IgD-negative memory B cell (primary cell): Measurements from ENCODE around the gene XPR1. TPM values are rescaled to one million over a fixed set of nuclear protein-coding genes. Genes with fewer than 3 reads are reported as not detected.

Source experiments
- H3K27ac Mint-ChIP-seq, 3 donors: one replicate each; pipeline ENCODE4 v1.8.0; 2020 to 2022; ENCODE audit warnings: mild to moderate bottlenecking in 3 of 3, mixed read lengths in 3 of 3, moderate library complexity in 1 of 3
- H3K27me3 Mint-ChIP-seq: one replicate; pipeline ENCODE4 v1.8.0; 2021; ENCODE audit warnings: mixed read lengths
- H3K36me3 Mint-ChIP-seq: one replicate; pipeline ENCODE4 v1.8.0; 2020; ENCODE audit warnings: mild to moderate bottlenecking, mixed read lengths
- H3K4me1 Mint-ChIP-seq, 3 donors: one replicate each; pipeline ENCODE4 v1.8.0; 2020 to 2022; ENCODE audit warnings: mixed read lengths in 3 of 3, mild to moderate bottlenecking in 1 of 3
- H3K4me3 Mint-ChIP-seq, 4 donors: one replicate each; pipeline ENCODE4 v1.8.0; 2020 to 2022; ENCODE audit warnings: mild to moderate bottlenecking in 4 of 4, mixed read lengths in 4 of 4, moderate library complexity in 3 of 4
- H3K9me3 Mint-ChIP-seq, 3 donors: one replicate each; pipeline ENCODE4 v1.8.0; 2020 to 2021; ENCODE audit warnings: mixed read lengths in 3 of 3, mild to moderate bottlenecking in 1 of 3
- polyA plus RNA-seq: library from polyadenylated mRNA; unstranded; fragments of 300-500 nt; fragmentation: Illumina TruSeq; gene quantifications from one replicate; pipeline ENCODE4 v1.2.3, GENCODE V29; 2021

XPR1 gene
- 5.7 TPM for polyA plus RNA-seq

GRCh38 chr1:180631766-180632325 lies at the start of gene XPR1:
Gene XPR1, plus strand, starts transcription at chr1:180632022. Its CDS starts 180 bp downstream, at chr1:180632202.
- H3K4me1 Mint-ChIP-seq, result peaks cover 0 to 19% (median 10%) of the 10 kb centered on the region in 3 donors
- no peaks in the 10 kb centered on the region for H3K36me3 Mint-ChIP-seq
- peak within 1 kb of the TSS in 2 of 4 donors; percentile 13 to 38 for H3K4me3 Mint-ChIP-seq
- H3K9me3 Mint-ChIP-seq, result no peaks in the 10 kb centered on the region
- peak within 1 kb of the TSS in 1 of 3 donors; percentile 89 for H3K27ac Mint-ChIP-seq
- no peaks in the 10 kb centered on the region for H3K27me3 Mint-ChIP-seq

DNA sequence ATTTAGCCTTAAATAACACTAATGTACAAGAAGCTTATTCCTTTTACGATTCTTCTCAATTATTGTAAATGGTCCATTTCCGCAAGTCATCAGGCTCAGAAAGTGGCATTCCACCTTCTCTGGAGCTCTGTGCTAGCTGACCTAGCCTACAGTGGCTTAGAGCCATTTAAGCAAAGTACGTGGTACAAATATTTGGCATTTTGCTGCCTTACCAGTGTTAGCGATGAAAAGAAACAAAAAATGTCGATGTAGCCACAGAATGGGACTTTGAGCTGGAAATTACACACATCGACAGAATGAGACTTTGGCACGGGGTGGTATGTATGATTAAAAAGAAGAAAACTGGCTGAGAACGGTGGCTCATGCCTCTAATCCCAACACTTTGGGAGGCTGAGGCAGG lies 47.0 kb upstream of the XPR1 start:
- Mint-ChIP-seq H3K27ac (no peak overlapping the region), H3K9me3 (peaks cover 0 to 6% (median 2%) of the 10 kb centered on the region in 3 donors), H3K4me3 (no peak overlapping the region), H3K4me1 (no peaks in the 10 kb centered on the region), H3K27me3 (peaks cover 6% of the 10 kb centered on the region), H3K36me3 (no peaks in the 10 kb centered on the region)

DNA sequence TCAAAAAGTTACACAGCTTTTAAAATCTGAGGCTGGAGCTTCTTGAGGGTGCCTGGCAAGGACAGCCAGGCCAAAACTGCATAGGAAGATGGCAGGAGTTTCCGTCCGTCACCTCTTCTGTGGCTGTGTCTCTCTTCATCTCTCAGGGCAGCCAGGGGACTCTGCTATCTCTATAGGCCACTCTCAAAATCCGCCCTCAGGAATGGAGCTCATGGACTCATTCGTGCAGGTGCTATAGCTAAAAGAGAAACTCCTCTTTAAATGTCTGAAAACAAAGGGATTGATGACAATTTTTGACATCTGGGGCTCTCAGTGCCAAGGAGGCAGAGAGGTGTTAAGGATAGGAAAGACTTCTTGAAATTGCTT lies 45.8 kb upstream of the XPR1 start:
- Mint-ChIP-seq H3K4me1 (no peaks in the 10 kb centered on the region), H3K36me3 (no peaks in the 10 kb centered on the region), H3K27me3 (peaks cover 8% of the 10 kb centered on the region), H3K27ac (no peak overlapping the region), H3K4me3 (no peak overlapping the region), H3K9me3 (peaks cover 0 to 6% (median 2%) of the 10 kb centered on the region in 3 donors)

DNA sequence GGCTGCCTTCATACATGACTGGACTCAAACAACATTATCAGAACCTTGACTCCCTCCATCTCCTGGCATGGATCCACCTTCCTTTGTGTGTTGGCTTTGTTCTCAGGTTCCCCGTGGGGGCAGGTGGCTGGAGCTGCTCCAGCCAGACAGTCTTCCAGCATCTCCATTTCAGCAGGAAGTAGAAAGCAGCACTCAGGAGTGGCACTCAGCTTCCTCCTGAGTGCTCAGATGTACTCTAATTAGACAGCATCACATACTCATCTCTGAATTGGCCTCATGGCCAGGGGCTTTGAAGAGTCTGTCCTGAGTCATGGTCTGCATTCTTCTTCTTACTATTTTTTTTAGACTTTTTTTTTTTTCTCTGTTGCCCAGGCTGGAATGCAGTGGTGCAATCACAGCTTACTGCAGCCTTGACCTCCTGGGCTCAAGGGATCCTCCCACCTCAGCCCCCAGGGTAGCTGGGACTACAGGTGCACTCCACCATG lies 45.1 kb upstream of the XPR1 start:
- H3K4me3 Mint-ChIP-seq, result no peak overlapping the region
- no peaks in the 10 kb centered on the region for H3K36me3 Mint-ChIP-seq
- peaks cover 0 to 6% (median 2%) of the 10 kb centered on the region in 3 donors for H3K9me3 Mint-ChIP-seq
- H3K27me3 Mint-ChIP-seq, result peaks cover 9% of the 10 kb centered on the region
- peak overlapping the region in 1 of 3 donors; percentile 49 for H3K27ac Mint-ChIP-seq
- H3K4me1 Mint-ChIP-seq, result no peaks in the 10 kb centered on the region

DNA sequence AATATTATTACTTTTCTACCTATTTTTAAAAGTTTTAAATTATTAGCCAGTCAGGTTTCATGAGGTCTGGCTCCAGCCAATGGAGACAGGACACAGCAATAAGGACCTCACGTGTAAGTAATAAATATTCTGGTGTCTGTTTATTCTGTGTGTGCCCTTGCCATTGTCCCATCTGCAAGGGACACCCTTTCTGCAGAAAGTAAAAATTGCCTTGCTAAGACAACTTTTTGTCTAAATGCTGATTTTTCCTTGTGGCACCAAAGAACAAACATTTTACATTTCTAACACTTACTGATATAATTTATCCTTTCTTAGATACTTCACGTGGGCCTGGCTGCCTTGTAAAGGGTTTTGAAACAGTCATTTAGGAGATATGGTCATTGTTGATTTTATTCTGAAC lies 43.7 kb upstream of the XPR1 start:
- Mint-ChIP-seq H3K27me3 (peaks cover 10% of the 10 kb centered on the region), H3K36me3 (no peaks in the 10 kb centered on the region), H3K4me1 (no peaks in the 10 kb centered on the region), H3K27ac (no peak overlapping the region), H3K9me3 (peaks cover 0 to 6% (median 2%) of the 10 kb centered on the region in 3 donors), H3K4me3 (no peak overlapping the region)

GRCh38 chr1:180590889-180591288 lies 40.9 kb upstream of the XPR1 start:
- H3K4me3 Mint-ChIP-seq, result no peak overlapping the region
- H3K36me3 Mint-ChIP-seq, result no peaks in the 10 kb centered on the region
- H3K27me3 Mint-ChIP-seq, result peaks cover 6% of the 10 kb centered on the region
- no peaks in the 10 kb centered on the region for H3K4me1 Mint-ChIP-seq
- H3K9me3 Mint-ChIP-seq, result peaks cover 0 to 6% (median 2%) of the 10 kb centered on the region in 3 donors
- H3K27ac Mint-ChIP-seq, result no peak overlapping the region

DNA sequence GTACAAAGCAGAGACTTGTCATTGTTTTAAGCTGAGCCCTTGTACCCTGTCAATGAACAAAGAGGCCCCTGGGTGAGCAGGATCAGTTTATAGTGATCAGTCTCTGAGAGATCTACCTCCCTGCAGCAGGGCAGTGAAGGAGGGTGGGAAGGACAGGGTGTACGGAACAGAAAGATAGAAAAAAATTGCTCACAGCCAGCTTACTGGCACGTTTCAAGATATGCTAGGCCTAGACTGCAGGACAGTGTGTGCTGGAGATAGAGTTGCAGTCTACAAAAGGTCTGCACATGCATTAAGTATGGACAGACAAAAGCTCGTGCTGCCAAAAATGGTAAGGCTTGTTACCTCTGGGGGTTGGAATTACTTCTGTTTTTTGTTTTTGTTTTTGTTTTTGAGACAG lies 38.4 kb upstream of the XPR1 start:
- no peaks in the 10 kb centered on the region for H3K36me3 Mint-ChIP-seq
- peaks cover 5% of the 10 kb centered on the region for H3K27me3 Mint-ChIP-seq
- no peaks in the 10 kb centered on the region for H3K4me1 Mint-ChIP-seq
- H3K9me3 Mint-ChIP-seq, result peaks cover 0 to under 1% (median under 1%) of the 10 kb centered on the region in 3 donors
- H3K4me3 Mint-ChIP-seq, result no peak overlapping the region
- H3K27ac Mint-ChIP-seq, result no peak overlapping the region

- no peaks in the 10 kb centered on the region for H3K9me3 Mint-ChIP-seq
- H3K36me3 Mint-ChIP-seq, result no peaks in the 10 kb centered on the region
- H3K27ac Mint-ChIP-seq, result no peak overlapping the region
- H3K4me1 Mint-ChIP-seq, result no peaks in the 10 kb centered on the region
- H3K4me3 Mint-ChIP-seq, result no peak overlapping the region
- peaks cover 5% of the 10 kb centered on the region for H3K27me3 Mint-ChIP-seq
Measured at GRCh38 chr1:180594723-180595122, 37.1 kb upstream of the XPR1 start.

DNA sequence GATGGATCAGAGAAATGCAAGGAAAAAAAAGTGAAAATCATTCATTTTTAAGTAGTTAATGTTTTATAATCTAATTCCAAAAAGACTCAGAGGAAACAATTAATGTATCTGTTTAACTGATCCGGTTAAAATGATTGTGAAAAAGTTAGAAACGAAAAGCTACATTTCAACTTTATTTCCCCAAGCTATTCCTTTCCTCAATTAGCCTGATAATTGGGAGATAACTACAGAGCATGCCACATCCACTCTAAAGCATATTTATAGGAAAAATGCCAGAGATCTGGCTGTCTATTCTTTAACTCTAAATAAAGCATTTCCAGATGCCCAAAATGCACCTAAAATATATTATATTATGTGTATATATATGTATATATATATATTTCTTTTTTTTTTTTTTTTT lies 35.9 kb upstream of the XPR1 start:
- no peaks in the 10 kb centered on the region for H3K4me1 Mint-ChIP-seq
- H3K36me3 Mint-ChIP-seq, result no peaks in the 10 kb centered on the region
- no peak overlapping the region for H3K27ac Mint-ChIP-seq
- peaks cover 3% of the 10 kb centered on the region for H3K27me3 Mint-ChIP-seq
- no peak overlapping the region for H3K4me3 Mint-ChIP-seq
- no peaks in the 10 kb centered on the region for H3K9me3 Mint-ChIP-seq

DNA sequence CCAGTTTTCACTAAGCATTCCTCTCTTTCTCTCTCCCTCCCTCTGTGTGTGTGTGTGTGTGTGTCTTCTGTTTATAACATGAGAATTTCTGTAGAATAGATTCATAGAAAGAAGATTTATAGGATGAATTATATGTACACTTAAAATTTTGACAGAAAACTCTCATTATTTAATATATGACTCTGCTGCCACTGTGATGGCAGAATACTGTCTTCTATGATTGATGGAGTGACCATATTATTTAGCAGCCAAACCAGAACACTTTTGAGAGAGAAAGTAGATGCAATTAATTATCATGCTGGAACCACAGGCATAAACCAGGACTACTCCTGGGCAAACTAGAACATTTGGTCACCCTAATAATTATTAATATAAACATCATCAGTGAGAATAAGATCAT lies 34.3 kb upstream of the XPR1 start:
- H3K27ac Mint-ChIP-seq, result no peak overlapping the region
- no peaks in the 10 kb centered on the region for H3K36me3 Mint-ChIP-seq
- peaks cover 2% of the 10 kb centered on the region for H3K27me3 Mint-ChIP-seq
- no peak overlapping the region for H3K4me3 Mint-ChIP-seq
- H3K4me1 Mint-ChIP-seq, result no peaks in the 10 kb centered on the region
- no peaks in the 10 kb centered on the region for H3K9me3 Mint-ChIP-seq

DNA sequence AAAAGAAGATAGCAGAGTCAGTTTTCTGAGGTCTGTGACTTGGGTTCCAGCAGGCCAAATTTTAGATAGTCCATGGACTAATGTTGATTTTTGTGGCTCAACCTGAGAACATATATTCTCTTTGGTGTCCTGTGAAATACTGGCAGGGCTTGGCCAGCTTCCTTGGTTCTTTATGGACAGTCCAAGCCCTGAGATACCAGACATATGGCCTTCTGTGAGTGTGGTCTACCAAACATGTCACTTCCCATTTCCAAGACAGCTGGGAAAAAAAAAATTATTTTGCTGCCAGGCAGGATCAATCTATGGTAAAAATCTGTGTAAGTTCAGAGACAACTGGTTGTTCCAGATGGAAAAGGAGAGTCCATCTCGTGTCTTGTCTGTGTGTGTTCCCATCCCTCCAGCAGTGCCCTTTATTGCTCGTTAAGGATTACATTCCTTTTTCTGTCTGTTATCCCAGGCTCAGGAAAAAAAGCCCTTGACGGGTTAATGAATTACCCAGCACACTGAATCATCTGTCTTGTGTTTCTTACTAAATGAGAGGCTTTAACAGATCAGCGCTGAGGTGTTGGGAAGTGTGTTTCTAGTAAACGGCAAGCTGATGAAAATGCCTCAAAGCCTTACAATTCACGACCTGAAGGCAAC lies 33.4 kb upstream of the XPR1 start:
- Mint-ChIP-seq H3K36me3 (no peaks in the 10 kb centered on the region), H3K4me3 (no peak overlapping the region), H3K27ac (no peak overlapping the region), H3K4me1 (no peaks in the 10 kb centered on the region), H3K9me3 (no peaks in the 10 kb centered on the region), H3K27me3 (peaks cover 2% of the 10 kb centered on the region)

GRCh38 chr1:180600343-180600742 lies 31.5 kb upstream of the XPR1 start:
- H3K36me3 Mint-ChIP-seq, result no peaks in the 10 kb centered on the region
- no peak overlapping the region for H3K4me3 Mint-ChIP-seq
- peaks cover 2% of the 10 kb centered on the region for H3K27me3 Mint-ChIP-seq
- H3K9me3 Mint-ChIP-seq, result no peaks in the 10 kb centered on the region
- H3K27ac Mint-ChIP-seq, result no peak overlapping the region
- H3K4me1 Mint-ChIP-seq, result no peaks in the 10 kb centered on the region

- Mint-ChIP-seq H3K4me3 (no peak overlapping the region), H3K9me3 (no peaks in the 10 kb centered on the region), H3K36me3 (no peaks in the 10 kb centered on the region), H3K27me3 (peaks cover 2% of the 10 kb centered on the region), H3K4me1 (no peaks in the 10 kb centered on the region), H3K27ac (no peak overlapping the region)
Measured at GRCh38 chr1:180601512-180601911, 30.3 kb upstream of the XPR1 start.

- H3K27ac Mint-ChIP-seq, result no peak overlapping the region
- H3K9me3 Mint-ChIP-seq, result no peaks in the 10 kb centered on the region
- H3K4me3 Mint-ChIP-seq, result no peak overlapping the region
Measured at GRCh38 chr1:180603223-180603849, 28.5 kb upstream of the XPR1 start.

GRCh38 chr1:180603850-180604226 lies 28.0 kb upstream of the XPR1 start:
- Mint-ChIP-seq H3K4me1 (no peaks in the 10 kb centered on the region), H3K36me3 (no peaks in the 10 kb centered on the region), H3K9me3 (no peaks in the 10 kb centered on the region), H3K27ac (no peak overlapping the region), H3K4me3 (no peak overlapping the region), H3K27me3 (no peaks in the 10 kb centered on the region)

More at GRCh38 chr1:180603223-180603849, 28.5 kb upstream of the XPR1 start:
- Mint-ChIP-seq H3K27me3 (no peaks in the 10 kb centered on the region), H3K36me3 (no peaks in the 10 kb centered on the region), H3K4me1 (no peaks in the 10 kb centered on the region)

GRCh38 chr1:180606155-180606554 lies 25.7 kb upstream of the XPR1 start:
- H3K4me3 Mint-ChIP-seq, result no peak overlapping the region
- H3K27ac Mint-ChIP-seq, result no peak overlapping the region
- H3K36me3 Mint-ChIP-seq, result no peaks in the 10 kb centered on the region

More at GRCh38 chr1:180606155-180606554, 25.7 kb upstream of the XPR1 start:
- Mint-ChIP-seq H3K4me1 (peaks cover 1 to 2% (median 1%) of the 10 kb centered on the region in 3 donors), H3K9me3 (no peaks in the 10 kb centered on the region), H3K27me3 (no peaks in the 10 kb centered on the region)
